ENCODE results near the gene RER1.

Gene RER1

DNA sequence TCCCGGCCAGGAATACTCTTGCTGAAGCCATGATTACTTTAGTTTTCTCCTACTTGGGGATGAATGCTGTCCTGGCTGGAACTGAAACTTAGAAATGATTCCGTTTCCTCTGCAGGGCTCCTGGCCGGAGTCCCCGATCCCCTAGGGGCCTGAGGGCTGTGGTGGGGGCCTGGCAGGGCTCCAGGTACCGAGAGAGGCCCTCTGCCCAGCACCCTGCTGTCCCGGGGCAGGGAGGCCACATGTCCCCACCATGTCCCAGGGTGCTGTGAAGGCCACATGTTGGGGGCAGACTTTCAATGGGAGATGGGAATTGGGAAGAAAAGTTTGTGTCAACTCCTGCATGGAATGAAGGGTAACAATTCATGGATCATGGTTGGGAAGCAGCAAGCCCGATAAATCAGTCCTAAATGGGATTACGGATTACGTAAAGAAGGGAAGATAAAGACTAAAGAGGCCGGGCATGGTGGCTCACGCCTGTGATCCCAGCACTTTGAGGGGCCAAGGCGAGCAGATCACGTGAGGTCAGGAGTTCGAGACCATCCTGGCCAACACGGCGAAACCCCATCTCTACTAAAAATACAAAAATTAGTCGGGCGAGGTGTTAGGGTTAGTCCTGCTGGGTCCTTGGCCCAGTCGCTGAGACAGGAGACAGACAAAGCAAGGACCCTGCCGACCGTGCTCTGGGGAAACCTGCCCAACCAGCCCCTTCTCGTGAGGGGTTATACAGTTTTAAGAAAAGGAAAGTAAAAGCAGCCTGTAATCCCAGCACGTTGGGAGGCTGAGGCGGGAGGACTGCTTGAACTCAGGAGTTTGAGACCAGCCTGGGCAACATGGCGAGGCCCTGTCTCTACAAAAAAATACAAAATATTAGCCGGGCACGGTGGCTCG is 37.8 kb upstream of the RER1 start:
- no peak for DNase-seq (ENCODE audit: low read depth)

DNA sequence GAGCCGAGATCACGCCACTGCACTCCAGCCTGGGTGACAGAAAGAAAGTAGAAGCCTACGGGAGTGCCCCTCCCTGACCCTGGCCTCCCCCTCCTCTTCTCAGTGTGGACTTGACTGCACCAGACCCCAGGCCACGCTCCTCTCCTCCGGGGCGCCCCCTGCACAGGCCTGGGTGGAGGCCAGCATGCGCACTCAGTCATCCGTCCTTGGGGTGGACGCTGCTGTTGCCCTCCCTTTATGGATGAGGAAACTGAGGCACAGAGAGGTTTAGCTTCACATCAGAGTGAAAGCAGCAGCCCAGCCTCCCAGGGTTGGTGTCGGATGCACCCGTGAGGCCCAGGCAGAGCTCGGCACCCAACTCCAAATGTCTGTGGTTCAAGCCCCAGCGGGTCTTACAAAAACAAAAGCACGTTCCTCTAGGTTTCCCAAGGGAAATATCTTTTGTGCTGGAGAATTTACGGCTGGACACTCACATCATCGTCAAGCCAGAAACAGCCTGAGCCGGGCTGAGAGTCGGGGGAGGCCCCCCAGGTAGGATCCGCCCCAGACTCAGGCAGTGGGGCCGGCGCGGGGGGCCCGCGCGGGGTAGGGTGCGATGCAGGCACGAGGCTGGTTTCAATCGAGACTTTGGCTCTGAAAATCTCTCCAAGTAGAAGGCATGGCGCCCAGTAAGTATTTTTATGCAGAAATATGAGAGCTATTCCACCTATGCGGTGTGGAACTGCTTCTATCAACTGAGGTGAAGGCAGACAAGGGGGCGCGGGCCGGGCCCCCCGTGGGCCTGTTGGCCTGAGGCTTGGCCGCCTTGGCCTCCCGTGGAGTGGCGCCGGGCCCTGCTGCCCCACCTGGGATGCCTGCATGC is 36.9 kb upstream of the RER1 start:
- no peak for DNase-seq (ENCODE audit: low read depth)

DNA sequence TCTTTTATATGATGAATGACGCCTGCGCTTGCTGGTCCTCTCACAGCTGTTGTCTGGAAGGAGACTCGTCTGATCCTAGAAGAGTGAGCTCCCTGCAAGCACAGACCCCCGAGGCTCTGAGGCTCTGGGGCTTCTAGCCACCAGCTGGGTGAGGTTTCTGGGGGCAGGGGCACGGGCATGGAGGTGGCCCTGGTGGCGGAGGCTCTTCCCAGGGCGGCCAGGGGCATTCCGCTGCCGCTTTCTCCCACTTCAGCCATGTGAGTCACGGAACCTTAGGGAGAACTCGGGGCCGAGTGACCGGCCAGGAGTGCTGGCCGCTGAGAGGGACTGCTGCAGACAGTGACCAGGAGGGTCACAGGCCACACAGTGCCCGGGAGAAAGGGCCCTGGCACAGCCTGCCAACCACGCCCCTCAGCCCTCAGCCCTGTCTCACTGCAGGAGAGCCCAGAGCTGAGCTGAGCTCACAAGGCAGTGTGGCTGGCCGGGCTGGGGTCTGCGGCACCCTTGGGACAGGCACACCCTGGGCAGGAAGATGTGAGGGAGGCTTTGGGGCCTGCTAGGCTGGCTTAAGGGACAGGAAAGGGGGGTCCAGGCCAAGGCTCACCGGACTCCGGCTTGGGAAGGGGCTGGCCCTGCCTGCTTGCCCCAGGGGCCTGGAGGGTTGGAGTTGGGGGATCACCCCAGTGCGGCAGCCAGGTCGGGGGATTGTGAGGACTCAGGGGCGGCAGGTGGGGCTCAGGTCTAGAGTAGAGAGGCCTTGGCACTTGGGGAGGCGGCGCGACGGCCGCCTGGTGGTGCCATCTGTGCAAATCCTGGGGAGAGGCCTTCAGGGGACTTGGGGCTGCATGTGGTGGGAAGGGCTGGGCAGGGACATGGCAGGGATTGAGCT is 36.0 kb upstream of the RER1 start:
- DNase-seq (ENCODE audit: low read depth) = no peak

DNA sequence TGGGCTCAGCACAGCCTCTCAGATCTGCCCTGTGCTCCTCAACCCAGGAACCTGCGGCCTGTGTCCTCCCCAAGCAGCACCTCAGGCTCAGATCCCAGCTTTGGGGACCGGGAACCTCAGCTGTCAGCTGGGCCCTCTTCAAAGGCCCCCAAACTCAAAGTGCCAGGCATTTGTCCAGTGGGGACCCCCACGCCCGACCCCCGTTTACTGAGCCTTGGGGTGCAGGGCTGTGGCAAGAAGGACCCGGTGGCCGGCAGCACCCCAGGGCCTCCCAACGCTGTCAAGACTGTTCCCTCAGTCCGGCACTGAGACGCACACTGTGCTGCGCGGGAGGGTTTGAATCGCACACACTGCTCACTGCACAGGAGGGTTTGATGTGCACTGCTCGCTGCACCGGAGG is 35.2 kb upstream of the RER1 start:
- no peak for DNase-seq (ENCODE audit: low read depth)

- DNase-seq (ENCODE audit: low read depth) = no peak
These were observed 34.5 kb upstream of the RER1 start for GRCh38 chr1:2356911-2357845.

DNA sequence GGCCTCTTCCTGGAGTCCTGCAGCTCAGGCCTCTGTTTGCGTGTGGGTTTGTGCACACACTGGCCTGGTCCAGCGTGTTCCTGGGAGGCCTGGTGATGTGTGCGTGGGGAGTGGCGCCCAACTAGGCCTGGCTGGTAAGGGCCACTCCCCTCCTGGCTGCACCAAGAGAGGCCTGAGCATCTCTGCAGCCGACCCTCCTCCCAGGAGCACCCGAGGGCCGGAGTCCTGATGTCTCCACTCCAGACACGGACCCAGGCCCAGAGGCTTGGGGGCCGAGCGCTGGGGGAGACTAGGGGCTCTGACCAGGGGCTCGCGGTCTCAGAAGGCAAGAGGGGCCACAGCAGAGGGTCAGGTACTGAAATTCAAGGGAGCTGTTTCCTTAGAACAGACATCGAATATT is 33.6 kb upstream of the RER1 start:
- DNase-seq (ENCODE audit: low read depth) = no peak

DNA sequence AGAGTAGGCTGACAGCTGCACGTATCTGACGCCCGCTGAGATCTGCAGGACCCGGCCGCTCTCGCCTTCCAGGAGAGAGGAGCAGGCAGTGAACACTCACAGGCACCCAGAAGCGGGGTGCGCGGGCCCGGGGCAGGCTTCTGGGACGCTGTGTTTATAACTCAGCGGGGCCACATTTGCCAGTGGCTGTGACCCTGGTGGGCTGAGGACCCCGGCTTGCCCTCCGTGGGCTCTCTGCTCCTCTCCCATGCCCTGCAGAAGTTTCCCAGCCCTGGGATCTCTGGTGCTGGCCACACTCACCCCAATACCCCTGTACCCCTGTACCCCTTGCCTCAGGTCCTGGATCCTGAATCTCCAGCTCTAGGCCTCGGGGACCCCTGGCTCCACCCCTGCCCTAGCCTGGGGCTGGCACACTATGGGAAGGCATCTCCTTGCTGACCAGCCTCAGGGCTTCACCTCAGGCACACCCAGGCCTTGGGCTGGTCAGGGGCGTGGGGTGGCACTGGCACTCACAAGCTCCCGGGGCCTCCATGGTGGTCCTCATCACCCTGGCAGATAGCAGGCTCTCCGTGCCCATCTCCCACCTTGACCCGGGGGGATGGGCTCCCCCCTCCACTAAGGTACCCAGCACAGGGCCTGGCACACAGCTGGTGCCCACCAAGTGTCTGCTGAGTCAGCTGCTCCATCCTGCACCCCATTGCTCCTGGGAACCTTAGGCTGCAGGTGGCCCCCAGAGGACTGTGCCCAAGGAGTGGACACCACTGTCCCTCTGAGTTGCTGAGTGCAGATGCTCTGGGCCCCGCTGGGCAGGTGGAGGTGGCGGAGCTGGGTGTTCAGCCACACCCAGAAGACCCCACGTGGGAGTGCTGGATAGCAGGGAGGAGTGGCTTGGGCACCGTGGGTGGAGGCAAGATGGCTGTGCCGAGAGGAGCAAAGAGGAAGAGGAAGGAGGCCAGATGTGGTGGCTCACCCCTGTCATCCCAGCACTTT is 32.7 kb upstream of the RER1 start:
- DNase-seq (ENCODE audit: low read depth) = no peak

DNA sequence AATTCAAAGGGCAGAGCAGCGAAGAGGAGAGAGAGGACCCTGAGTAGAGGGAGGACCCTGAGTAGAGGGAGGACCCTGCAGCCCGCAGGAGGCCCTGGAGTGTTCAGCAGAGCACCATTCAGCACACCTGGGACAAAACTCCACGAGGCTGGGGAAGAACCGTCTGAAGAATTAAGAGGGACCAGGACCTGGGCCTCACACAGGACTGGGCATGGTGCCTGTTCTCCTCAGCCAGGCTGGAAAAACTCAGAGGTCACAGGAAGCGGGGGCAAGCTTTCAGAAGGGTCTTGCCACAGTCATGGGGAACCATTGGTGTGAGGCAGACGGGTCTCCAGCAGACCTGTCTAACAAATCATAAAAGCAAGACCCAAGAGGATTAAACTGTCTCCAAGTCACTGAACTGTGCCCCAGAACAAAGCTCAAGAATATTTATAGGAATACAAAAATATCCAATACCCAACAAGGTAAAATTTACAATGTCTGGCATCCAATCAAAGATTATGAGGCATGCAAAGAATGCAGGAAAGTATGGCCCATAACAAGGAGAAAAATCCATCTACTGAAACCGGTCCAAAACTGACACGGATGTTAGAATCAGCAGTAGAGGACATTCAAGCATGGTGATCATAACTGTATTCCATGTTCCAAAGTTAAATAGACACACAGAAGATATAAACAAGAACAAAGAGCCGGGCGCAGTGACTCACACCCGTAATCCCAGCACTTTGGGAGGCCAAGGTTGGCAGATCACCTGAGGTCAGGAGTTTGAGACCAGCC is 30.9 kb upstream of the RER1 start:
- DNase-seq (ENCODE audit: low read depth) = no peak

GRCh38 chr1:2363847-2364513 is 27.7 kb upstream of the RER1 start:
- no peak for DNase-seq (ENCODE audit: low read depth)

- DNase-seq (ENCODE audit: low read depth) = no peak
These were observed 23.4 kb upstream of the RER1 start for GRCh38 chr1:2368053-2368744.

DNA sequence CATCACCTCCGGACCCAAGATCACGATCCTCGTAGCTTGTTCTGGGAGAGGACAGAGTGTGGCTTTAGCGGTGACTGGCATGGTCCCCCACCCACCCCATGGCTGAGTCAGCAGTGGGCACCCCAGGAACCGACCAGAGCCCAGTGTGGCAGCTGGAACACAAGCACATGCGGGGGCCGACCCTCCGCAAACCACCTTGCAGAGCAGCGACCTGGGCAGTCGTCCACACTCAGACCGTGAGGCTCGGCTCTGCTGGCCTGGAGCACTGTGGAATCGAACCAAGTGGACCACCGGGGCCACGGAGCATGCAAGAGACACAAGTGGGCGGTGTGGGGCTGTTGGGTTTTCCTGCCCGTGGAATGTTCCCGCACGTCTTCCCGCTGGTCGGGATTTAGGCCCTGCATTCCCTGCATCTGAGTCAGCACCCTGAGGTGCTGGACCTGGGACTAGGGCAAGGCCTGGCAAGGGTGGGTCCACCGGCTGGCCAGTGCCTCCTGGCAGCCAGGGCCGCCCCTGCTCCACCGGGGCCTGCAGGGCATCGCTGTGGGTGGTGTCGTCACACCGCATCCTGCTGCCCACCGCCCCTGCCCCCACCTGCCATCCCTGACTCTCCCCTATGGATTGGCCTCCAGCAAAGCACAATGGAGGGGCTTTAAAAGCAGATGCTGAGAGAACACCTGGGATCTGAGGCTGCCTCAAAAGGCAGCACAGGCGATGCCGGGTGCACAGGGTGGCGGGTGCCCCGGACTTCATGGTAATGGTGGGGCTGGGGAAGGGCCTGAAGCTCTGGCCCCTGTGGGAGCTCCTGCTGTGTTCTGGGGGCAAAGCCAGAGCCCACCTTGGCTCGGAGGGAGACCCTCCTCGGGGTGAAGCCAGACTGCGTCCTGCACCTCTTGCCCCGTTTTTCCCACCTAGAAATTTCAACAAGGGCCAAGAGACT is 18.8 kb upstream of the RER1 start:
- DNase-seq (ENCODE audit: low read depth) = no peak

- no peak for DNase-seq (ENCODE audit: low read depth)
These were observed 17.9 kb upstream of the RER1 start for GRCh38 chr1:2373551-2374251.

DNA sequence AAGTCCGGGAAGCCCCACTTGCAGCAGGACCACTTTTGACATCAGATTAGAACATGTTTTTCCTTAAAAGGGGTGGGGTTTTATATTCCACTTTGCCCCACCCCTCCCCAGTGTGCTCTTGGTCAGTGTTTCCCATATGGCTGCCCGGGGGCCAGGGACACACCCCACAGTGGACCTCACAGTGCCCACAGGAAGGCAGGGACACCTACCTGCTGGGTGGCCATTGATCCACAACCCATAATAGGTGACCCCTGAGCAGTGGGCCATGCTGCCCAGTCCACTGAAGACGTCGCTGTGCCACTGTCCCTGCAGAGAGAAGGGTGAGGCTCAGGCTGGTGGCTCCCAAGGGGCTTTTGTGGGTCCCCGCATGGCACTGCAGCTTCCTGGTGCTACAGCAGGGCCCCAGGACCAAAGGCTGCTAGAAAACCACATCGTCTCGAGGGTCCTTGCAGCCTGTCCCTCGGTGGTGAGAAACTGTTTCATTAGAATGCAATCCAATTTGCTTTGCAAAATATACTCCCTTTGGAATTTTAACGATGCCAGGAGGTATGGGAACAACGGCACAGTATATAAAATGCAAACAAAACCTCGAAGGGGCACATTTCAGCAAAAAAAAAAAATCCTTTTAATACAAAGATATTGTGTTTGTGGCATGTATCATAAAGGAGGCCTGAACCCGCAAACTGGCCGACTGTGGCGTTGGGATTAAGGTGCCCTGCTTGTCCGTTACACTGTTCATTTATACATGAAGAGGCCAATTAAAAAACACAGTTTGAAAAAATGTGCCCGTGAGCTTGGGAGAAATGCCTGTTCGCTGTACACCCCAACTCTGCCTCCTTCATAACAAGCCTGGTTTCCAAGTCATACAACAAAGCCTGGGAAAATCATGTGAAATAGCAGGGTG is 17.1 kb upstream of the RER1 start:
- no peak for DNase-seq (ENCODE audit: low read depth)

DNA sequence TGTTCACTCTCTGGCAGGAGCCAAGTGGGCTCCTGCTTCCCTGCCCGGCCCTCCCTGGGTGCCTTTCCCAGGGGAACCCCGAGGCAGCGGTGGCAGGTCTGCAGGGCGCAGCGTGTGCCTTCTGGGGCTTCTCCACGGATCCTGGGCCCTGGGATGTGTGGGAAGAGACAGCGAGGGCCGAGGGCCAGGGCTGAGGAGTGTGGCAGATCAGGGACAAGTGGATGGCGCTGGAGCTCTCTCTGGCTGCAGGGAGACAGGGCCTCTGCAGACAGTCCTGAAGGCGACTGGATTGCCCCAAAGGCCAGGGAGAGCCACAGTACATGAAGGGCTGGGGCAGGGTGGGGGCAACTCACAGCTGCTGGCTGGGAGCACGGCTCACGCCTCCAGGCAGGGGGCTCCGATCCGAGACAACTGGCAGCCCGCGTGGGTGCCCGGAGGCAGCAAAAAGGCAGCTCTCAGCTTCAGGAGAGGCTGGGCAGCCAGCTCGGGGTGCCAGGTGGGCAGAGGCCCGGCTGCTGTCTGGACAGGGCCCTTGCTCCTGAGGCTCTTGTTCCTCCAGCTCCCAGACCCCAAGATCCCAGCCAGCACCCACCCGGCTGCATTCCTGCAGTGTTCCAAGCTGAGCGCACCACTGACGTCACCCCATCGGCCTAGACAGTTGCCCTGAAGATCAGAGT is 16.3 kb upstream of the RER1 start:
- no peak for DNase-seq (ENCODE audit: low read depth)

DNA sequence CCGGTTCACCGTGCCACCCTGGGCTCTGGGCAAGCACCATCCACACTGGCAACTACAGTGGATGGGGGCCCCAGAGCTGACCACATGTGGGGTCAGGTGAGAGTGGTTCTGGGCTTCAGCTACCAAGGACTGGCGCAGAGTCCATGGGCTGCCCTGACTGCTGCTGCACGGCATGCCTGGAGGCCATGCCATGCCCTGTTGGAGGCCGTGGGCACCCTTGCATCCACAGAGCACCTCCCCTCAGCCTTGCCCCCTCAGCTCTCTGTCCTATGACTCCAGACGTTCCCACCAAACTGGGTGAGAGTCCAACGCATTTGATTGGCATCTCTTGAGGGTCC is 15.7 kb upstream of the RER1 start:
- no peak for DNase-seq (ENCODE audit: low read depth)

Measured in GM04504 (cell line).